ENCODE results near the gene ZNF776.

DNA sequence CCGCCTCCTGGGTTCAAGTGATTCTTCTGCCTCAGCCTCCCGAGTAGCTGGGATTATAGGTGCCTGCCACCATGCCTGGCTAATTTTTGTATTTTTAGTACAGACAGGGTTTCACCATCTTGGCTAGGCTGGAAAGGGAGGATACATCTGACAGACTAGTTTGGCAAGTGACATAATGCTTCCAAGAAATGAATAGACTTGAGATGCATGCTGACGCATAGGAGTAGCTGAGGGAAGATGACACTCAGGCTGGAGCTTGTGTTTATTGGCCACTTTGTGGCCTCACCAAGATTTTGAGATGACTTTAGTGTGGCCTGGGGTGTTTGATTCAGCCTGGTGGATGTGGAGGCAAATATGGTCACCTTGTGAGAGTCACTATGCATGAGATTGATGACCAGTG lies 26.9 kb downstream of the ZNF776 start:
- TF ChIP-seq CTCF (IDR thresholded peaks at IDR 0.05 in 8 of 11, conservative IDR thresholded peaks at IDR 0.05 in 3 of 11) (no peak), POLR2A (IDR thresholded peaks at IDR 0.05) (no peak)

Data from spleen (tissue), 7 donors.